Cortex of kidney (tissue), 1 donor: ENCODE measurements around the gene CDC42.
"Not testable (repeated sequence)": the region's sequence is repeated elsewhere in the genome, so short reads cannot be mapped to it uniquely, and the experiment has no call there.

Source experiments
- DNase-seq: peaks from one replicate; lab custom pipeline; 2025; lab: John Stamatoyannopoulos, UW

CDC42 gene

GRCh38 chr1:22052115-22053016 is at the start of gene CDC42:
TSS of gene CDC42 (plus strand) at chr1:22052709. CDS start at chr1:22078479, 25,770 bp downstream.
- peak; percentile 12 for DNase-seq

- DNase-seq, result not testable (repeated sequence)
Observed at GRCh38 chr1:22002875-22003274, 49.6 kb upstream of the CDC42 start.

- not testable (repeated sequence) for DNase-seq
Observed at GRCh38 chr1:22003959-22004358, 48.5 kb upstream of the CDC42 start.

GRCh38 chr1:22005261-22006149 is 47.0 kb upstream of the CDC42 start:
- not testable (repeated sequence) for DNase-seq

GRCh38 chr1:22006736-22007135 is 45.8 kb upstream of the CDC42 start:
- DNase-seq, result not testable (repeated sequence)

- DNase-seq, result not testable (repeated sequence)
Observed at GRCh38 chr1:22007262-22007661, 45.2 kb upstream of the CDC42 start.

- not testable (repeated sequence) for DNase-seq
Observed at GRCh38 chr1:22009566-22009965, 42.9 kb upstream of the CDC42 start.

- not testable (repeated sequence) for DNase-seq
Observed at GRCh38 chr1:22012752-22013151, 39.8 kb upstream of the CDC42 start.

- DNase-seq, result not testable (repeated sequence)
Observed at GRCh38 chr1:22014575-22015206, 37.8 kb upstream of the CDC42 start.

GRCh38 chr1:22018583-22019559 is 33.6 kb upstream of the CDC42 start:
- DNase-seq, result no peak

- DNase-seq, result no peak
Observed at GRCh38 chr1:22021061-22021460, 31.4 kb upstream of the CDC42 start.

GRCh38 chr1:22024485-22025367 is 27.8 kb upstream of the CDC42 start:
- DNase-seq, result no peak

GRCh38 chr1:22025368-22026155 is 26.9 kb upstream of the CDC42 start:
- DNase-seq, result no peak

GRCh38 chr1:22026924-22027289 is 25.6 kb upstream of the CDC42 start:
- no peak for DNase-seq

- no peak for DNase-seq
Observed at GRCh38 chr1:22030057-22030456, 22.5 kb upstream of the CDC42 start.

GRCh38 chr1:22030473-22030872 is 22.0 kb upstream of the CDC42 start:
- DNase-seq, result no peak

- DNase-seq, result no peak
Observed at GRCh38 chr1:22031214-22031962, 21.1 kb upstream of the CDC42 start.

- not testable (repeated sequence) for DNase-seq
Observed at GRCh38 chr1:22034834-22035233, 17.7 kb upstream of the CDC42 start.
